K562 (cell line): ENCODE results near the gene TIFAB. TPM values are rescaled to one million over a fixed set of nuclear protein-coding genes. Genes with fewer than 3 reads are reported as not detected.
A peak's percentile ranks its signal among the peaks of the same experiment; 100 is the strongest.

Experiments used
- ARID2 ChIP-seq: fragments of 450-650 bp; IDR thresholded peaks from 2 replicates; pipeline ENCODE4 v1.6.1; 2017; ENCODE audit warnings: antibody characterized with exemption, mild to moderate bottlenecking
- CBX2 ChIP-seq: fragments of 200-600 bp; sonication (generic); IDR thresholded peaks from one replicate; pipeline ENCODE4 v1.6.1; 2012; ENCODE audit warnings: mild to moderate bottlenecking, low read length, inconsistent platforms; ENCODE audit not compliant: insufficient read depth, poor library complexity, severe bottlenecking
- DNMT1 ChIP-seq: fragments of 450-650 bp; IDR thresholded peaks from 2 replicates; pipeline ENCODE4 v1.6.1; 2016; ENCODE audit warnings: antibody characterized with exemption, mild to moderate bottlenecking
- DPF2 ChIP-seq: fragments of 450-650 bp; IDR thresholded peaks from 2 replicates; pipeline ENCODE4 v1.6.1; 2016
- FOS ChIP-seq: IDR thresholded peaks from 3 replicates; pipeline ENCODE4 v1.6.1; 2011; ENCODE audit not compliant: insufficient read length; ENCODE audit errors: extremely low read depth
- FOXK2 ChIP-seq, 2 experiments: fragments of 450-650 bp; IDR thresholded peaks in 1 of 2; conservative IDR thresholded peaks in 1 of 2; 2 replicates each; pipeline ENCODE4 v1.6.1; 2016; ENCODE audit warnings: low read depth in 2 of 2, mild to moderate bottlenecking in 1 of 2
- PPARD ChIP-seq: fragments of 250-450 bp; sonication (Bioruptor Pico); IDR thresholded peaks from 2 replicates; pipeline ENCODE4 v1.8.0; 2022; ENCODE audit warnings: inconsistent platforms, mild to moderate bottlenecking, moderate library complexity
- RAD21 ChIP-seq, 2 experiments: fragments of 250-450 bp in 1 of 2; fragments of 450-650 bp in 1 of 2; sonication (Bioruptor Pico) in 1 of 2; formaldehyde crosslinking in 1 of 2; IDR thresholded peaks in 1 of 2; conservative IDR thresholded peaks in 1 of 2; 2 replicates each; pipeline versions ENCODE4 v1.4.0 to v1.8.0; 2020 to 2022; ENCODE audit warnings: mild to moderate bottlenecking in 2 of 2, moderate library complexity in 1 of 2
- RCOR1 ChIP-seq, 2 experiments: IDR thresholded peaks; 2 replicates each; pipeline ENCODE4 v1.6.1; 2012; ENCODE audit warnings: low read depth in 2 of 2, low read length in 2 of 2, borderline replicate concordance in 1 of 2, improper control_type of control experiment in 1 of 2
- SMAD2 ChIP-seq: fragments of 150-350 bp; IDR thresholded peaks from 2 replicates; pipeline ENCODE4 v1.6.1; 2014; ENCODE audit warnings: low read depth, mild to moderate bottlenecking, low read length
- SMAD3 ChIP-seq: fragments of 450-650 bp; formaldehyde crosslinking; conservative IDR thresholded peaks from 2 replicates; pipeline ENCODE4 v1.4.0; 2020; ENCODE audit warnings: mild to moderate bottlenecking
- SMARCA5 ChIP-seq: fragments of 450-650 bp; IDR thresholded peaks from 2 replicates; pipeline ENCODE4 v1.6.1; 2016
- SPI1 ChIP-seq: IDR thresholded peaks from 2 replicates; pipeline ENCODE4 v1.6.1; 2011; ENCODE audit warnings: low read depth, low read length, control low read depth, borderline replicate concordance
- SRSF3 ChIP-seq: fragments of 200-400 bp; formaldehyde crosslinking; IDR thresholded peaks from 2 replicates; pipeline ENCODE4 v1.6.1; 2016; ENCODE audit warnings: mild to moderate bottlenecking, low read length, moderate library complexity; ENCODE audit not compliant: insufficient read depth
- TAF7 ChIP-seq: fragments of 450-650 bp; IDR thresholded peaks from 2 replicates; pipeline ENCODE4 v1.6.1; 2016; ENCODE audit warnings: missing genetic modification characterization, missing compliant biosample characterization
- ZNF232 ChIP-seq: sonication (generic); formaldehyde crosslinking; IDR thresholded peaks from 2 replicates; pipeline ENCODE4 v1.8.0; 2022; ENCODE audit warnings: mild to moderate bottlenecking, missing genetic modification reagents
- ZNF77 ChIP-seq: fragments of 250-450 bp; sonication (Bioruptor Pico); IDR thresholded peaks from 2 replicates; pipeline ENCODE4 v1.5.0; 2020
- polyA plus RNA-seq, 8 experiments: library from polyadenylated mRNA; depleted of rRNA in 4 of 8; stranded (reverse) in 5 of 8; unstranded in 3 of 8; fragments of >200 nt; fragmentation: Nextera tagmentation in 2 of 8; fragmentation: Illumina TruSeq in 1 of 8; extraction: Ambion mirVana in 2 of 8; extraction: Trizol in 1 of 8; gene quantifications; 2 replicates each; pipeline versions ENCODE4 v1.2.1 to v1.2.3, GENCODE V29; 2011 to 2014; ENCODE audit warnings: inconsistent platforms in 1 of 8, missing spikeins in 1 of 8
- total RNA-seq, 7 experiments: library from RNA; depleted of rRNA in 6 of 7; stranded (reverse); fragments of >200 nt in 6 of 7; fragmentation: Illumina TruSeq in 2 of 7; extraction: Trizol in 2 of 7; gene quantifications; 2 replicates each; pipeline versions ENCODE4 v1.2.1 to v1.2.3, GENCODE V29; 2011 to 2021; ENCODE audit warnings: low replicate concordance in 1 of 7
- TF ChIP-seq, protein P1 (sequence below), 3 experiments: IDR thresholded peaks in 2 of 3; conservative IDR thresholded peaks in 1 of 3; 2 replicates each; pipeline ENCODE4 v1.5.1; 2011 to 2012; ENCODE audit warnings: low read length in 3 of 3, mild to moderate bottlenecking in 3 of 3, control low read depth in 2 of 3, improper control_type of control experiment in 1 of 3, inconsistent platforms in 1 of 3, low read depth in 1 of 3, mixed read lengths in 1 of 3, moderate library complexity in 1 of 3; ENCODE audit not compliant: insufficient read depth in 2 of 3
- TF ChIP-seq, protein P2 (sequence below): sonication (generic); formaldehyde crosslinking; IDR thresholded peaks from 2 replicates; pipeline ENCODE4 v1.8.1; 2023; ENCODE audit warnings: mild to moderate bottlenecking, missing genetic modification reagents, moderate library complexity
- TF ChIP-seq, protein P3 (sequence below): fragments of 250-450 bp; sonication (Bioruptor Pico); IDR thresholded peaks from 2 replicates; pipeline ENCODE4 v1.9.0; 2021; ENCODE audit warnings: mild to moderate bottlenecking
- TF ChIP-seq, protein P4 (sequence below): fragments of 250-450 bp; sonication (Bioruptor Pico); IDR thresholded peaks from 2 replicates; pipeline ENCODE4 v1.4.0; 2020; ENCODE audit warnings: mild to moderate bottlenecking, moderate library complexity

TIFAB gene
- total and polyA plus RNA-seq, 9 of the 15 experiments (the other 6 are each of a cell fraction or from before 2014, with no cell fraction given) = not detected

DNA sequence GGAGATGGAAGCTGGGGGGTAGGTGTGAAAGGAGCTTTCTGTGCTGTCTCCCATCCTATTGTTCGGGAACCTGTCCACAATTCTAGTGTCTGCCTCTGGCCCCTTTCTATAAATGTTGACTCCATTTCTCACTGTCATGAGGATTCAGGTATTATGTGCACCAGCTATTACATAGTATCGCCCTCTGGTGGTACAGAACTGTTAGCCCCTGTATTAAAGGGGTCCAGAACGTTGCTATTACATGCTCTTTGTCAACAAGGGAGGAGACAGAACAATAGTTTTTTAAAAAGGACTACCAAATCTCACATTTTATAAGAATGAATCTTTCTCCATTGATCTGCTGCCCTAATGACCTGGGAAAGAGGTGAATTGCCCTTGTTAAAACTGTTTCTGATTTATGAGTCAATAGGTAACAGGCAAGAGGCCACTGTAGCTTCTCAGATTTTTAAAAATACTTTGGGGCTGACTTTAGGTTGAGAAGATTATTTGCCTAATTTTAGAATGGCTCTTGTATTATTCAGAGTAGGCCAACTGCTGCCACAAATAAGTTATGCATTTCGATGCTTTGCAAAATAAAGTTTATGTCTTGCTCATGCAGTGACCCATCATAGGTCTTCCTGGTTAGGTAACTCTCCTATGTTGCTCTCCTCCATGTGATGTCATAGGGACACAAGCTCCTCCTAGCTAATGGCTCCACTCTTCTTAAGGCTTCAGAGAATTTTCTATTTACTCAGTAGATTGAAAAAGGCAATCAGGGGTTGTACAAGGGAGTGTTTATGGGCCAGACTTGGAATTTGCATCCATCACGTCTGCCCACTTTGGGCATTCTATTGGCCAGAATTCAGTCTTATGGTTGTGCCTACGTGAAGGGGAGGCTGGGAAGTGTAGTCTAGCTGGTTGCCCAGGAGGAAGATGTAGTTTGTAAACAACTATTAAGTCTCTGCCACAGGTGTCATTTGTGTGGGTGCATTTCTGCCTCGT, 25.8 kb downstream of the TIFAB start (continued):
- TF ChIP-seq FOXK2 (conservative IDR thresholded peaks at IDR 0.05 in 1 of 2, IDR thresholded peaks at IDR 0.05 in 1 of 2; ENCODE audit: low read depth in 2 of 2) (peak; percentile 78 to 82), ZNF77 (no peak), FOS (no peak), ARID2 (0 out of 2 replicates have a peak, but pooled peaks have one; percentile 26), SMARCA5 (no peak), RCOR1 (IDR thresholded peaks at IDR 0.05; ENCODE audit: borderline replicate concordance in 1 of 2, low read depth in 2 of 2, low read length in 2 of 2) (no peak), SPI1 (no peak), RAD21 (CRISPR knock-in tag; conservative IDR thresholded peaks at IDR 0.05 in 1 of 2, IDR thresholded peaks at IDR 0.05 in 1 of 2) (peak; percentile 63 to 84), ZNF232 (CRISPR knock-in tag) (no peak), CBX2 (no peak), DPF2 (no peak), SMAD2 (no peak), TAF7 (tag) (no peak), SRSF3 (no peak), SMAD3 (CRISPR knock-in tag) (no peak), DNMT1 (no peak), PPARD (no peak)
- TF ChIP-seq, protein P1, sequence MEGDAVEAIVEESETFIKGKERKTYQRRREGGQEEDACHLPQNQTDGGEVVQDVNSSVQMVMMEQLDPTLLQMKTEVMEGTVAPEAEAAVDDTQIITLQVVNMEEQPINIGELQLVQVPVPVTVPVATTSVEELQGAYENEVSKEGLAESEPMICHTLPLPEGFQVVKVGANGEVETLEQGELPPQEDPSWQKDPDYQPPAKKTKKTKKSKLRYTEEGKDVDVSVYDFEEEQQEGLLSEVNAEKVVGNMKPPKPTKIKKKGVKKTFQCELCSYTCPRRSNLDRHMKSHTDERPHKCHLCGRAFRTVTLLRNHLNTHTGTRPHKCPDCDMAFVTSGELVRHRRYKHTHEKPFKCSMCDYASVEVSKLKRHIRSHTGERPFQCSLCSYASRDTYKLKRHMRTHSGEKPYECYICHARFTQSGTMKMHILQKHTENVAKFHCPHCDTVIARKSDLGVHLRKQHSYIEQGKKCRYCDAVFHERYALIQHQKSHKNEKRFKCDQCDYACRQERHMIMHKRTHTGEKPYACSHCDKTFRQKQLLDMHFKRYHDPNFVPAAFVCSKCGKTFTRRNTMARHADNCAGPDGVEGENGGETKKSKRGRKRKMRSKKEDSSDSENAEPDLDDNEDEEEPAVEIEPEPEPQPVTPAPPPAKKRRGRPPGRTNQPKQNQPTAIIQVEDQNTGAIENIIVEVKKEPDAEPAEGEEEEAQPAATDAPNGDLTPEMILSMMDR (IDR thresholded peaks at IDR 0.05 in 2 of 3, conservative IDR thresholded peaks at IDR 0.05 in 1 of 3; ENCODE audit: insufficient read depth in 2 of 3, low read depth in 1 of 3, low read length in 3 of 3) = peak; percentile 62 to 86 (median 81)
- TF ChIP-seq, protein P2, sequence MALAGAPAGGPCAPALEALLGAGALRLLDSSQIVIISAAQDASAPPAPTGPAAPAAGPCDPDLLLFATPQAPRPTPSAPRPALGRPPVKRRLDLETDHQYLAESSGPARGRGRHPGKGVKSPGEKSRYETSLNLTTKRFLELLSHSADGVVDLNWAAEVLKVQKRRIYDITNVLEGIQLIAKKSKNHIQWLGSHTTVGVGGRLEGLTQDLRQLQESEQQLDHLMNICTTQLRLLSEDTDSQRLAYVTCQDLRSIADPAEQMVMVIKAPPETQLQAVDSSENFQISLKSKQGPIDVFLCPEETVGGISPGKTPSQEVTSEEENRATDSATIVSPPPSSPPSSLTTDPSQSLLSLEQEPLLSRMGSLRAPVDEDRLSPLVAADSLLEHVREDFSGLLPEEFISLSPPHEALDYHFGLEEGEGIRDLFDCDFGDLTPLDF (CRISPR knock-in tag) = no peak
- TF ChIP-seq, protein P3, sequence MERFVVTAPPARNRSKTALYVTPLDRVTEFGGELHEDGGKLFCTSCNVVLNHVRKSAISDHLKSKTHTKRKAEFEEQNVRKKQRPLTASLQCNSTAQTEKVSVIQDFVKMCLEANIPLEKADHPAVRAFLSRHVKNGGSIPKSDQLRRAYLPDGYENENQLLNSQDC (CRISPR knock-in tag) = no peak
- TF ChIP-seq, protein P4, sequence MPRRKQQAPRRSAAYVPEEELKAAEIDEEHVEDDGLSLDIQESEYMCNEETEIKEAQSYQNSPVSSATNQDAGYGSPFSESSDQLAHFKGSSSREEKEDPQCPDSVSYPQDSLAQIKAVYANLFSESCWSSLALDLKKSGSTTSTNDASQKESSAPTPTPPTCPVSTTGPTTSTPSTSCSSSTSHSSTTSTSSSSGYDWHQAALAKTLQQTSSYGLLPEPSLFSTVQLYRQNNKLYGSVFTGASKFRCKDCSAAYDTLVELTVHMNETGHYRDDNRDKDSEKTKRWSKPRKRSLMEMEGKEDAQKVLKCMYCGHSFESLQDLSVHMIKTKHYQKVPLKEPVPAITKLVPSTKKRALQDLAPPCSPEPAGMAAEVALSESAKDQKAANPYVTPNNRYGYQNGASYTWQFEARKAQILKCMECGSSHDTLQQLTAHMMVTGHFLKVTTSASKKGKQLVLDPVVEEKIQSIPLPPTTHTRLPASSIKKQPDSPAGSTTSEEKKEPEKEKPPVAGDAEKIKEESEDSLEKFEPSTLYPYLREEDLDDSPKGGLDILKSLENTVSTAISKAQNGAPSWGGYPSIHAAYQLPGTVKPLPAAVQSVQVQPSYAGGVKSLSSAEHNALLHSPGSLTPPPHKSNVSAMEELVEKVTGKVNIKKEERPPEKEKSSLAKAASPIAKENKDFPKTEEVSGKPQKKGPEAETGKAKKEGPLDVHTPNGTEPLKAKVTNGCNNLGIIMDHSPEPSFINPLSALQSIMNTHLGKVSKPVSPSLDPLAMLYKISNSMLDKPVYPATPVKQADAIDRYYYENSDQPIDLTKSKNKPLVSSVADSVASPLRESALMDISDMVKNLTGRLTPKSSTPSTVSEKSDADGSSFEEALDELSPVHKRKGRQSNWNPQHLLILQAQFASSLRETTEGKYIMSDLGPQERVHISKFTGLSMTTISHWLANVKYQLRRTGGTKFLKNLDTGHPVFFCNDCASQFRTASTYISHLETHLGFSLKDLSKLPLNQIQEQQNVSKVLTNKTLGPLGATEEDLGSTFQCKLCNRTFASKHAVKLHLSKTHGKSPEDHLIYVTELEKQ = no peak
